Stimulated activated CD8-positive, alpha-beta memory T cell treated with anti-CD3 and anti-CD28 coated beads, Interleukin-7, amount 100 ng/mL, for 1 hour (primary cell): ENCODE data around the gene BCKDHB.
"Not testable (repeated sequence)": the region's sequence is repeated elsewhere in the genome, so short reads cannot be mapped to it uniquely, and the experiment has no call there.

Experiments
- DNase-seq, 2 donors: peaks; one replicate each; pipeline ENCODE4 v3.0.0-alpha.2; 2020; ENCODE audit warnings: low read depth in 2 of 2

BCKDHB gene

GRCh38 chr6:80106418-80107235, at the start of gene BCKDHB:
Gene BCKDHB, plus strand, starts transcription at chr6:80106671. Its CDS starts 23 bp downstream, at chr6:80106694.
- DNase-seq = peak; percentile 91 to 92

GRCh38 chr6:80060774-80061173, 45.7 kb upstream of the BCKDHB start:
- DNase-seq = no peak

- DNase-seq = not testable (repeated sequence)
These were observed 38.3 kb upstream of the BCKDHB start for GRCh38 chr6:80068146-80068545.

GRCh38 chr6:80070431-80070830, 36.0 kb upstream of the BCKDHB start:
- DNase-seq = not testable (repeated sequence)

GRCh38 chr6:80077067-80077466, 29.4 kb upstream of the BCKDHB start:
- no peak for DNase-seq

GRCh38 chr6:80088637-80089036, 17.8 kb upstream of the BCKDHB start:
- no peak for DNase-seq

GRCh38 chr6:80091506-80091905, 15.0 kb upstream of the BCKDHB start:
- no peak for DNase-seq

- no peak for DNase-seq
These were observed 12.5 kb upstream of the BCKDHB start for GRCh38 chr6:80094017-80094416.

- no peak for DNase-seq
These were observed 10.9 kb upstream of the BCKDHB start for GRCh38 chr6:80095600-80095999.

- DNase-seq = no peak
These were observed 8.1 kb upstream of the BCKDHB start for GRCh38 chr6:80098392-80098791.

GRCh38 chr6:80104520-80104919, 2.0 kb upstream of the BCKDHB start:
- DNase-seq = no peak

GRCh38 chr6:80105972-80106417, 476 bp upstream of the BCKDHB start:
- DNase-seq = no peak

GRCh38 chr6:80122576-80122975, 16.1 kb downstream of the BCKDHB start:
- DNase-seq = not testable (repeated sequence)

- no peak for DNase-seq
These were observed 20.3 kb downstream of the BCKDHB start for GRCh38 chr6:80126657-80127345.

- DNase-seq = no peak
These were observed 23.0 kb downstream of the BCKDHB start for GRCh38 chr6:80129485-80129884.

GRCh38 chr6:80133020-80133419, 26.5 kb downstream of the BCKDHB start:
- no peak for DNase-seq

- DNase-seq = no peak
These were observed 27.6 kb downstream of the BCKDHB start for GRCh38 chr6:80134065-80134464.

GRCh38 chr6:80142586-80142985, 36.1 kb downstream of the BCKDHB start:
- no peak for DNase-seq

- DNase-seq = no peak
These were observed 37.0 kb downstream of the BCKDHB start for GRCh38 chr6:80143419-80143937.

- DNase-seq = no peak
These were observed 38.4 kb downstream of the BCKDHB start for GRCh38 chr6:80144753-80145315.

- DNase-seq = no peak
These were observed 39.0 kb downstream of the BCKDHB start for GRCh38 chr6:80145509-80145908.

GRCh38 chr6:80145921-80146320, 39.5 kb downstream of the BCKDHB start:
- DNase-seq = no peak
